ENCODE data around the gene TACC2.

- TF ChIP-seq CTCF (IDR thresholded peaks at IDR 0.05; ENCODE audit: extremely low read depth in 1 of 2, insufficient read depth in 1 of 2, low read depth in 1 of 2, low read length in 2 of 2), result no peak
- no peak for TF ChIP-seq POLR2A (IDR thresholded peaks at IDR 0.05; ENCODE audit: low read depth, low read length)
- TF ChIP-seq JUN (IDR thresholded peaks at IDR 0.05; ENCODE audit: borderline replicate concordance, insufficient read depth, insufficient read length, low read depth), result no peak
- no peak for TF ChIP-seq MYC (IDR thresholded peaks at IDR 0.05; ENCODE audit: low read depth, low read length)
- TF ChIP-seq POLR2AphosphoS5 (IDR thresholded peaks at IDR 0.05; ENCODE audit: insufficient read depth, low read depth, low read length), result no peak
- TF ChIP-seq EZH2 (IDR thresholded peaks at IDR 0.05; ENCODE audit: borderline replicate concordance, low read depth, low read length, severe bottlenecking), result no peak
- no peak for TF ChIP-seq FOS (IDR thresholded peaks at IDR 0.05; ENCODE audit: borderline replicate concordance, insufficient read depth, low read length)
- no peak for TF ChIP-seq MAX (IDR thresholded peaks at IDR 0.05; ENCODE audit: insufficient read depth, insufficient read length)
These were observed 1.2 kb downstream of the TACC2 start for GRCh38 chr10:121990015-121990677.
